Esophagus muscularis mucosa (tissue), 3 donors: ENCODE results near the gene STOX2.

ENCODE experiments used
- EP300 ChIP-seq: sonication (generic); formaldehyde crosslinking; IDR thresholded peaks from one replicate; pipeline ENCODE4 v1.6.1; 2017; ENCODE audit warnings: antibody characterized with exemption
- POLR2A ChIP-seq: fragments of 450-650 bp; IDR thresholded peaks from one replicate; pipeline ENCODE4 v1.6.1; 2017; ENCODE audit warnings: antibody characterized with exemption, moderate library complexity, mild to moderate bottlenecking, low read depth
- POLR2AphosphoS5 ChIP-seq, 2 donors: sonication (generic); formaldehyde crosslinking; IDR thresholded peaks; one replicate each; pipeline ENCODE4 v1.6.1; 2017; ENCODE audit warnings: antibody characterized with exemption in 2 of 2

DNA sequence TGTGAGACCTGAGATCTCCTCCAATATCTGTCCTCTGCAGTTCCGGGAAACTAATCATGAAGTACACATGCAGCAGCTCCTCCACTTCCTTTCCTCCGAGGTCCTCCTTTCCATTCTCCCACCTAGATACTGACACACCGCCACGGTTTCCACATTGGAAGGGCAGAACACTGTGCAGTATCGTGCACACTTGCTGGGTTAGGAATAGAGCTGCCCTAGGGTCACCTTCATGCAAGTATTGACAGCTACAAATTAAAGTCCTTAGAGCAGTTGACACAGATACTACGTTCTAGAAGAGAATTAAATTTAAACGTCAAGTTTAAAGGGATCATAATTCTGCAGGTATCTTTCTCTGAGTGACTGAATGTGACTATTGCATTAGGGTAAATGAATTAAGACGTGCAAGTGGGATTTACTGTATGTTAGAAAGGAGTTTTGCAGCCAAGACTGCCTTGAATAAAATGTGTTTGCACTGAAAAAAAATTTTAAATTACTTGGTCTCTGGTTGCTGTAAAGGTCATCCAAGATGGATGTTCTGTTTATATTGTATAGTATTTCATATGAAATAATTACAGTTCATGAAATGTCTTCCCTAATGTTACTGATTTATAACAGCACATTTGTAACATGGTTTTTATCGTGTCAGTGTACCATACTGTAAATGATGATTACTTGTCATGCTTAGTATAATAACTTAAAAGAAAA, 117.7 kb downstream of the STOX2 start:
- TF ChIP-seq POLR2A (no peak), EP300 (no peak), POLR2AphosphoS5 (IDR thresholded peaks at IDR 0.05) (no peak)
